Eye (tissue), 1 donor: Measurements from ENCODE around the gene PAK6.

Source experiments
- DNase-seq: peaks from one replicate; pipeline ENCODE4 v3.0.0-alpha.2; 2015

PAK6 gene

DNA sequence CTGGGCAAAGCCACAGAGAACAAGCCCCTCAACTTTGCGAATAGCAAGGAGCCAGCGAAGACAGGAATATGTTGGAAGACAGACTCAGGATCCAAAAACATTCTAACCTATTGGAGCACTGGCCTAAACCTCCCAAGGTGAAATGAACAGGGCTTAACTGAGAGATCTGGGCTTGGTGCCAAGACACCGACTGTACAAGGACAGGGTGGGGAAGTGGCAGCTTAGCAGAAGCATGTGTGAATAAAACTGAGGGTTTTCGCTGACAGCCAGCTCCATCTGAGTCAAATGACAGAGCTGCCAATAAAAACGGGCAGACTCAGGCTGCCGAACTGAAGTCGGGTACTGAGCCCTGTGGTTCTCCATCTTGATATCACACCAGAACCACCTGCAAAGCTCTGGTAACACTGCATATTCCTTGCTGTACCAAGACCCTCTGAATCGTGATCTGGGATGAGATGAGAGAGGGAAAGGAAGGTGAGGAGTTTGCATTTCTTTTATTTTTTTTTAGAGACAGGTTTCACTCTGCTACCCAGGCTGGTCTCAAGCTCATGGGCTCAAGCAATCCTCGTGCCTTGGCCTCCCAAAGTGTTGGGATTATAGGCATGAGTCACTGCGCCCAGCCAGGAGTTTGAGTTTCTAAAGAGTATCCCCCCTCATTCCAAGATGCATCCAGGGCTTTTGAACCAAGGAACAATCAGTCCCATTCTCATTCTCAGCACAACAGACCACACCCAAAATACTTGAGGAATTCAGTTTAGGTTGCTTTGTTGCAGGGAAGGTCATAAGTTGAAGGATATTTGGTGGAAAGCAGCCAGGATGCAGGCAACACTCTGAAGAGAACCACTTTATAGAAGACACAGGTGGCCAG is 74.9 kb downstream of the PAK6 start:
- peak; percentile 66 for DNase-seq

DNA sequence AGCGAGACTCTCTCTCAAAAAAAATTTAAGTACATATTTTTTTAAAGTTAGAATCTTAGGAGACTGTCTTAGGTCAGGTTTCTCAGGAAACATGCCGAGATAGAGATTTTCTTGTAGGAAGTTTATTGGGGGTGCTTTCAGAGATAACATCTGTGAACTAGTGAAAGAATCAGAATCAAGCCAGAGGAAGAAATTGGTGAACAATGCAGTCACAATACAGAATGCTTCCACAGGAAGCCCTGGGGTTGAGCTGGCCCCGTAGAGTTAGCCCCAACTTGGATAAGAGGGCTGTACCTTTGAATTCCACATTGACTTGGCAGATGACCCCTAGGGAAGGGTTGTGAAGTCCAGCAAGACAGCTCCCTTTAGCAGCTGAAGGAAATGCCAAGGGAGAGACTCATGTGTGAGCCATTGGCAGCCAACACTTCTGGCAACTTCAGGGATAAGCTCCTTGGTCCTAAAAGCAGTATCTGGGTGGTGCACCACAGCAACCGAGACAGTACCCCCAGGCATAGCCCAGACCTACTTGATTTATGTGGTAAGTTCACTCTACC is 75.9 kb downstream of the PAK6 start:
- no peak for DNase-seq

DNA sequence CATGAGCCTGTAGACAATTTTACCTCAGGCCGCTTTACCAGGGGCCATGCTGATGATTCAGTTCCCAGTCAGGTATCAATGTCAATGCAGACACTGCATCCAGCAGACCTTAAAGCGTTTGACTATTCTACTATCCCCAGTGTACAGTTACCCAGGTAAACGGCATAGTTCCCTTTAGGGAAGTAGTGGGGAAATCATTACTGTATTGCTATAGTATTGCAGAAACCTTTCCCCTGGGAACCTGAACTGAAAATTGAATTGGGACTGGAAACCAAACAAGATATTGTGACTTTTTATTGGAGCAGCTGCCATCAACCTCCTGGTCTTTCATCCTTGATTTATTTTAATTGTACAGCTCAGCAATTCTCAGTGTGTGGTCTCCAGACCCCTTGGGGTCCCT is 78.1 kb downstream of the PAK6 start:
- no peak for DNase-seq

DNA sequence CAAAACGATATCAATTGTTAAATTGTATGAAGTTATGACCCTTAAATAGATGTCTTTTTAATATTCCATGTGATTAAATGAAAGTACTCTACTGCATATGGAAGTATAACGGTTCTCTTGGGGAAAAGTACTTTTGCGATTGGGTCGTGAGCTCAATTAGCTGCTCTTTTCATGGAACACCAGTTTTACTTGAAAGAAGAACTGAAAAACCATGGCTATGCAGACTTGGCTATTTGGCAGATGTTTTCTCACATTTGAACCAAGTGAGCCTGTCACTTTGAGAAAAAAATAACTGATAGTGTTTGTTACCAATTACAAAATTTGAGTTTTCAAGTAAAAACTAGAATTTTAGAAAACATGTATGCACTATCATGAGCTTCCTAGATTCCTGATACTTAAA is 78.7 kb downstream of the PAK6 start:
- DNase-seq = no peak

DNA sequence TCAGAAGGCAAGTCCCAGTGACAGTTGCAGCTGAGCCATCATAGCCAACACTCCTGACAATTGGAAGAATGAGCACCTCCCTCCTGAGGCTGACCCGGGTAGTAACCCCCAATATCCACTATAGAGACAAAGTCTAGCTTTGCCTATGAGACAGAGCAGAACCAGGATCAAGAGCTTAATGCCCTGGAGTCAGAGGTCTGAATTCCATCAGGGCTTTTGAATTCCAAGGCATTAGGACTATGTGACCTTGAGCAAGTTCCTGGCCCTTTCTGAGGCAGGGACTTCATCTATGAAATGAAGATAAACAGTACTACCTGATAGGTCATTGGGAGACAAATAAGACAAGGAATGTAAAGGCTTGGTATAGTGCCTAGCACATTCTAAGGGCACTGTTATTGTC is 81.5 kb downstream of the PAK6 start:
- DNase-seq = no peak

DNA sequence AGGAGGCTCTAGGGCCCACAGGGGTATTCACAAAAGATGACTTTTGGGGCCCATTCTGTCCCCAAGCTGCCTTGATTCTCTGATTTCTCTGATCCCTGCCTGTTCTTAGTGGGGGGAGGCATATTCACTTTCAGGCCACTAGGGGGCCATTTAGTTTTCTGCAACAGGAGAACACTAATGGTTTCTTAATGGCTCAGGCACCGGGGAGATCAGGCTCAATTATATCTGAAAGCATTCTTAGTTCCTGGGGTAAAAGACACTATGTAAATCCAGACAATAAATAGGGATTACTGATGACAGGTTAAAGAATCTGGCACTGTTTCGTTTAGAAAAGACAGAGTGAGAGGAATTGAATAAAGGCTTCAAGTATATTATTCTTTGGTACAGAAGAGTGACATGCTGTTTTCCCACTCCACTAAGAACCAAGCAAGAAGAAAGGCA is 82.1 kb downstream of the PAK6 start:
- DNase-seq = peak; percentile 82

DNA sequence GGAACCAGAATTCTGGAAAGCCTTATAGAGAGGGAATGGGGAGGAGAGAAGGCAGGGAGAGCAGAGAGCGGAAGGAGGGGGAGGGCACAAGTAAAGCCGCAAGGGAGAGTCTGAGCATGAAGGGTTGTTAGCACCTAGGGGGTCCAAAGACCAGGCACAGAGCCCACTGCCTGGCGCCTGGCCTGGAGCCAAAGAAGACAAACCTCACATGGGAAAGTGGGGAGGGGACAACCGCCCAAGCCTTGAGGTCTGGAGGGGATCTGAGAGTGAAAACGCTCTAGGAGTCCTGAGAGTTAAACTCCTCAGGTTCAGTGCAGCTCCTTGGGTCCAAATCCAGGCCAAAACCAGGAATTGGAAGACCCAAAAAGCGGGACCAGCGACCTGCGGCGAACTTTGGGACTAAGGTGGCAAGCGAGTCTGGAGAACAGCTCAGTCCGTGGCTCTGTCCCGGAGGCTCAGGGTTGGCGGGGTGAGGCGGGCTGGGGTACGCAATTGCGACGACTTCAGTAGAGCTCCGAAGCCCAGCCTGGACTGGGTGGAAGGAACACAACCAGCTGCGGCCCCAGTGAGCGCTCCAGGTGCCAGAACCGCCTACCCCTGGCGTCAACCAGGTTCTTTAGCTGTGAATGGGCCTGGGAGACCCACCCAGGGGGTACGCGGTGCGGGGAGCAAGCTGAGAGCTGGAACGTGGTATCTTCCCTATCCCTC is 83.8 kb downstream of the PAK6 start:
- no peak for DNase-seq

DNA sequence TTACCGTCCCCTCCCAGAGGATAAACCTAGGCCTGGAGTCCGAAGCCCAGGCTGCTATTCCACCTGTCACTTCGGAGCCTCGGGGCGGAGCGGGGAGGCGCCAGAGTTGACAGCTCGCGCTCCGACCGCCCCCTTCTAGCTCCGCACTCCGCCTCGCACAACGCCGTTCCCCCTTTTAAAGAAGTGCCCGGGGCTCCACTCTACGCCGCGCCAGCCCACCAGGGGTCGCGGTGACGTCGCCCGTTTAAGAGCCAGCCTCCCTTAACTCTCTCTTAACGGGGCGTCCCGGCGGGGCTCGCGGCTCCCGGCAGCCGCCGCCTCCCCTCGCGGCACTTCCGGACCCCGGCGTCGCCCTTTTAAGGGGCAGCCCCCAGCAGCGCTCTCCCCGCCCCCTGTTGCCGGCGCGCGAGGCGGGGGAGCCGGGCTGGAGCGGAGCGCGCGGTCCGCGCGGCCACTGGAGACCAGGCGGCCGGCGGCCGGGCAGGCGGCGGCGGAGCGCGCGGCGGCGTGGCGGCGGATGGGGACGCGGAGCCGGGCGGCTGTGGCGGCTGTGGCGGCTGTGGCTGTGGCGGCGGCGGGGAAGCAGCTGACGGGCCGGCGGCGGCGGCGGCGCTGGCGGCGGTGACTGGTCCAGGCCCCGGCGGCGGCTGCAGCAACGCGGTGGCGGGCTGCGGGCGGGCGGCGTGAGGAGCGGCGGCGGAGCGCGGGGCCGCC is 84.5 kb downstream of the PAK6 start, which contains the start of gene INAFM2:
INAFM2 (plus strand) TSS at position 454 of the 714 bp plus-strand sequence. CDS start 364 bp downstream, outside the sequence.
- DNase-seq = peak; percentile 98

DNA sequence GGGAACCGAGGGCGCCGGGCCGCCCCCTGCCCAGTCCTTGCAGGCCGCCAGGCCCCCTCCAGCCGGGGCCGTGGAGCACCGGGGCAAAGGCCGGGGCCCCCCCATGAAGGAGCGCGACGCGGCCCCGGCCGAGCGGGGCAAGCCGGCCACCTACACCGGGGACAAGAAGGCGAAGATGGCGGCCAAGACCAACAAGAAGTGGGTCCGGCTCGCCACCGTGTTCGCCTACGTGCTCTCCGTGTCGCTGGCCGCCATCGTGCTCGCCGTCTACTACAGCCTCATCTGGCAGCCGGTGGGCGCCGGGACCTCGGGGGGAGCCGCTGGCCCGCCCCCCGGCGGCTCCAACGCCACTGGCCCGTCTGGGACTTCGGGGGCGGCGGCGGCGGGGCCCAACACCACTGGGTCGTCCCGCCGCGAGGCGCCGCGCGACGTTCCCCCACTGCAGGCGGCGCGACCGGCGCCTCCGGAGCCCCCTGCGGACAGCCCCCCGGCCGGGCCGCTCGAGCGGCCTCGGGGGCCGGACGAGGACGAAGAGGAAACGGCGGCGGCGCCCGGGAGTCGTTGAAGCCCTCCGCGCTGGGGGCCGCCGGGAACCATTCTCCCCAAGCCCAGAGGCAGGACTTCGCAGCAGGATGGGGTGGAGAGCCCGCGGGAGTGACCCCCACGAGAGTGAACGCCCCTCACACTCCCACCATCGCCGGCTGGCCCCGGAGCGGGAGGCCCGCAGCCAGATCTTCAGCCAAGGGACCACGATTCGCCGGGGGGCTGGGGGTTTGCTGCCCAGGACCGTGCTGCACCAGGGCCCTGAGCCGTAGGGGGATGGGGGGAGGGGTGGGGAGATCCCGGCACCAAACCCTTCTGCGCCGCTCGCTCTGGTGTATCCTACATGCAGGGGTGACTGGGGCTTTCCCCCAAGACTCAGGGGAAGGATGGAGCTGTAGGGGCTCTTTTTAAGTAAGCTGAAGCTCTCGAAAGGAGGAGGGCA is 85.4 kb downstream of the PAK6 start:
- no peak for DNase-seq

DNA sequence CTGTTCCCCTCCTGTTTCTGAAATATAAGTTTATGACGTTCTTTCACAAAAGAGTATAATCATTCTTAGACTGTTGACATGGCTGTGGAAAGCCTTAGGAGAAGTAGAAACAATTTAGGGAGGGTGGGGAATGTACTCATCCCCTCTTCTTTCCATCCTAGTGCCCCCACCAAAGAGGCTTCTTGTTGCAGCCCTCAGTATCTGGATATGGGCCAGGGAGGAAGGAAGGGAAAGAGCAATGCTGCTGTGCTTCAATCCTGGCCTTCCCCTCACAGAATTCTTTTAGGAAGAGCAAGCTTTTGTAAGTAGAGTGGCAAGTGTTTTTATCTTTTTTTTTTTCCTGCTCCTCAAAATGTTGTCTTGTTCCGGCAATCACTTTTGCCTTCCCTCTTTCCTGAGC is 86.3 kb downstream of the PAK6 start:
- DNase-seq = no peak

DNA sequence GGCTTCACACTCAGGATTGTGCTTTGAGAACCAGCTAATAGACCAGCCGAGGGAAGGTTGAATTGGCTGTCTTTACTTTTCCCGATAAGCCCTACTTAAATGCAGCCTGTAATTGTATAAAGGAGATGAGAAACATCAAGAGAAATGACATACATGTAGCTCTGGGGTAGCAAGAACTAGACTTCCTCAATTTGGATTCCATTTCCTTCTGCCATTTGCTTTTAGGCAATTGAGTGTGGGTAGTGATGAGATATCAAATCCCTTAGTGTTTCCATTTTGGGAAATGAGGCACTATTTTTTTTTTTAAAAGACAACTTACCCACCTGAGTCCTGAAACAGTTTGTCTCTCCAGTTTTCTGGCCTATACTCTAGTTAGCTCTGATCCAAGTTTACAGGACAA is 86.8 kb downstream of the PAK6 start:
- DNase-seq = no peak
